Mesenchymal stem cell (in vitro differentiated cells and primary cell): ENCODE measurements around the gene ADPRM.

ENCODE experiments used
- DNase-seq: peaks from one replicate; pipeline ENCODE4 v3.0.0-alpha.2; 2013
- H2AFZ ChIP-seq: one replicate; pipeline ENCODE4 v1.6.1; 2013; ENCODE audit warnings: low read depth, mild to moderate bottlenecking, control low read depth, inconsistent platforms, low read length, moderate library complexity
- H2AK5ac ChIP-seq: 2 replicates; pipeline ENCODE4 v1.6.1; 2013; ENCODE audit warnings: low read length, moderate library complexity, mild to moderate bottlenecking, inconsistent platforms; ENCODE audit not compliant: severe bottlenecking
- H2BK120ac ChIP-seq: one replicate; pipeline ENCODE4 v1.6.1; 2013; ENCODE audit warnings: low read depth, mild to moderate bottlenecking, inconsistent platforms, low read length, moderate library complexity
- H2BK12ac ChIP-seq, 2 experiments: one replicate each; pipeline ENCODE4 v1.6.1; 2013; ENCODE audit warnings: inconsistent platforms in 2 of 2, low read length in 2 of 2, mild to moderate bottlenecking in 2 of 2, moderate library complexity in 2 of 2, control low read depth in 1 of 2
- H2BK15ac ChIP-seq: one replicate; pipeline ENCODE4 v1.6.1; 2013; ENCODE audit warnings: mild to moderate bottlenecking, low read depth, inconsistent platforms; ENCODE audit not compliant: poor library complexity, severe bottlenecking
- H2BK5ac ChIP-seq: 2 replicates; pipeline ENCODE4 v1.6.1; 2013; ENCODE audit warnings: low read depth, mild to moderate bottlenecking, low read length, control low read depth, inconsistent platforms; ENCODE audit not compliant: poor library complexity, severe bottlenecking
- H3K14ac ChIP-seq, 2 experiments: one replicate each; pipeline ENCODE4 v1.6.1; 2013; ENCODE audit warnings: inconsistent platforms in 2 of 2, low read length in 2 of 2, control low read depth in 1 of 2, mild to moderate bottlenecking in 1 of 2, moderate library complexity in 1 of 2
- H3K18ac ChIP-seq, 2 experiments: one replicate each; pipeline ENCODE4 v1.6.1; 2013; ENCODE audit warnings: inconsistent platforms in 2 of 2, low read length in 2 of 2, control low read depth in 1 of 2, low read depth in 1 of 2, mild to moderate bottlenecking in 1 of 2
- H3K23ac ChIP-seq, 2 experiments: one replicate each; pipeline ENCODE4 v1.6.1; 2013; ENCODE audit warnings: inconsistent platforms in 2 of 2, low read length in 2 of 2, mild to moderate bottlenecking in 2 of 2, moderate library complexity in 2 of 2, control low read depth in 1 of 2
- H3K27ac ChIP-seq: 2 replicates; pipeline ENCODE4 v1.5.1; 2013; ENCODE audit warnings: mild to moderate bottlenecking, moderate library complexity, low read length, control low read depth, inconsistent platforms; ENCODE audit not compliant: poor library complexity, severe bottlenecking
- H3K27me3 ChIP-seq, 2 experiments: 2 replicates each; pipeline versions ENCODE4 v1.6.1 to v1.7.0; 2013; ENCODE audit warnings: low read length in 2 of 2, mild to moderate bottlenecking in 2 of 2, moderate library complexity in 2 of 2, control low read depth in 1 of 2, inconsistent platforms in 1 of 2; ENCODE audit not compliant: control insufficient read depth in 1 of 2, insufficient read depth in 1 of 2
- H3K36me3 ChIP-seq, 2 experiments: 2 replicates each; pipeline versions ENCODE4 v1.6.1 to v1.7.0; 2013; ENCODE audit warnings: low read length in 2 of 2, control low read depth in 1 of 2, inconsistent platforms in 1 of 2, low read depth in 1 of 2, mild to moderate bottlenecking in 1 of 2; ENCODE audit not compliant: insufficient read depth in 2 of 2, control insufficient read depth in 1 of 2
- H3K4ac ChIP-seq, 2 experiments: one replicate each; pipeline ENCODE4 v1.6.1; 2013; ENCODE audit warnings: inconsistent platforms in 2 of 2, low read length in 2 of 2, mild to moderate bottlenecking in 2 of 2, moderate library complexity in 2 of 2, control low read depth in 1 of 2, low read depth in 1 of 2
- H3K4me1 ChIP-seq: 2 replicates; pipeline ENCODE4 v1.6.1; 2013; ENCODE audit warnings: low read depth, low read length, control low read depth; ENCODE audit not compliant: control insufficient read depth, insufficient read depth
- H3K4me2 ChIP-seq: 2 replicates; pipeline ENCODE4 v1.6.1; 2013; ENCODE audit warnings: low read length, mild to moderate bottlenecking, inconsistent platforms; ENCODE audit not compliant: poor library complexity, severe bottlenecking
- H3K4me3 ChIP-seq, 2 experiments: 2 replicates each; pipeline versions ENCODE4 v1.5.1 to v1.7.0; 2013; ENCODE audit warnings: low read length in 2 of 2, mild to moderate bottlenecking in 2 of 2, control low read depth in 1 of 2, low read depth in 1 of 2; ENCODE audit not compliant: insufficient read depth in 1 of 2
- H3K79me1 ChIP-seq: replicated peaks from 2 replicates; pipeline ENCODE4 v1.6.1; 2013; ENCODE audit warnings: mild to moderate bottlenecking, control low read depth, low read length, inconsistent platforms; ENCODE audit not compliant: poor library complexity, severe bottlenecking
- H3K9ac ChIP-seq: 2 replicates; pipeline ENCODE4 v1.7.0; 2013; ENCODE audit warnings: mild to moderate bottlenecking, low read length, moderate library complexity
- H3K9me3 ChIP-seq: 2 replicates; pipeline ENCODE4 v1.7.0; 2013; ENCODE audit warnings: mild to moderate bottlenecking, low read length; ENCODE audit not compliant: control insufficient read depth
- H4K8ac ChIP-seq: one replicate; pipeline ENCODE4 v1.6.1; 2013; ENCODE audit warnings: inconsistent platforms, mild to moderate bottlenecking, low read length, moderate library complexity
- H4K91ac ChIP-seq: one replicate; pipeline ENCODE4 v1.6.1; 2013; ENCODE audit warnings: mild to moderate bottlenecking, low read length, inconsistent platforms
- WGBS: methylation state at CpG from one replicate; pipeline ENCODE4 v1.1.7; 2013; ENCODE audit warnings: mixed read lengths; 5-methylcytosine and 5-hydroxymethylcytosine counted together

The ADPRM gene

DNA sequence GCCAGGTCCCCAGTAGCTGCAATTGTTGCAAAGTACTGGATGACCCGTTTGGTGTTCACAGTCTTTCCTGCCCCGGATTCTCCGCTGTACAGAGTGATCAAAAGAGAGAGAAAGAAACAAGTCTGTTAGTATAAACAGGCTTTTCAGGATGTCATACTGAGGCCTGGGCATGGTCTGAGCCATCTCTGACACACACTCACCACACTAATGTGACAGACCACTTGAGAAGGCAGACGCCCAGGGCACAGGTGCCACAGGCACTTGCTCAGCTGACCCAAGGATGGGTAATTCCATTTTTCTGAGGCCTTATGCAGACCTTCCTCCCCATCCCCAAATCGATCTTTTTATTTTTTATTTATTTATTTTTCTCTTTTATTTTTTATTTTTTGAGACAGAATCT, 47.8 kb upstream of the ADPRM start:
- Histone ChIP-seq H2BK5ac (no peak overlapping the region), H3K9me3 (no peaks in the 10 kb centered on the region), H2AFZ (no peak overlapping the region), H3K4ac (no peak overlapping the region), H3K79me1 (no peaks in the 10 kb centered on the region), H2BK120ac (no peak overlapping the region), H2AK5ac (no peak overlapping the region), H3K9ac (no peak overlapping the region), H3K18ac (no peak overlapping the region), H2BK12ac (no peak overlapping the region), H3K4me2 (no peak overlapping the region), H4K91ac (no peak overlapping the region), H3K4me1 (peaks cover 2% of the 10 kb centered on the region), H3K14ac (no peak overlapping the region), H3K36me3 (peaks cover 0 to 2% of the 10 kb centered on the region in 2 experiments), H3K23ac (no peak overlapping the region), H2BK15ac (no peak overlapping the region), H3K27ac (no peak overlapping the region), H3K27me3 (peaks cover 0 to 3% of the 10 kb centered on the region in 2 experiments), H4K8ac (no peak overlapping the region), H3K4me3 (no peak overlapping the region)
- DNase-seq: no peak
- WGBS: 84% methylated on average over 4 of the region's 5 CpGs

DNA sequence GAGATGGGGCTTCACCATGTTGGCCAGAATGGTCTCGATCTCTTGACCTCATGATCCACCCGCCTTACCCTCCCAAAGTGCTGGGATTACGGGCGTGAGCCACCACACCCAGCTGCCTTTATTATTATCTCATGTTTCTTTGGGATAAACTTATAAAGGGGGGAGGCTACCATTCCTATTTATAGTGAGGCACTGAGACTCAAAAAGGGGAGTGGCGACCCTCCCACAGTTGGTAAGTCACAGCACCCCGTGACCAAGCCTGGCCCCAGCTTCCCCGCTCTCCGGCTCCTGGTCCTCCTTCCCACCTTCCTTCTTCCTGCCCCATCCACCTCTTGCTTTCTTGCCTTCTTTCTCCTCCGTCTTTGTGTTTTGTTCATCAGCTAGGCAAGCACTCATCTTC, 45.5 kb upstream of the ADPRM start:
- Histone ChIP-seq H4K8ac (no peak overlapping the region), H2BK12ac (no peak overlapping the region), H3K4ac (no peak overlapping the region), H3K18ac (no peak overlapping the region), H3K9me3 (no peaks in the 10 kb centered on the region), H3K4me3 (no peak overlapping the region), H3K79me1 (no peaks in the 10 kb centered on the region), H3K23ac (no peak overlapping the region), H2BK15ac (no peak overlapping the region), H2AFZ (no peak overlapping the region), H4K91ac (no peak overlapping the region), H3K4me2 (no peak overlapping the region), H3K27ac (no peak overlapping the region), H3K27me3 (peaks cover 0 to 3% of the 10 kb centered on the region in 2 experiments), H3K36me3 (peaks cover 0 to 3% of the 10 kb centered on the region in 2 experiments), H2BK120ac (no peak overlapping the region), H2AK5ac (no peak overlapping the region), H2BK5ac (no peak overlapping the region), H3K9ac (no peak overlapping the region), H3K14ac (no peak overlapping the region), H3K4me1 (peaks cover 2% of the 10 kb centered on the region)
- WGBS: 65% methylated on average over 8 of the region's 9 CpGs
- DNase-seq: no peak

DNA sequence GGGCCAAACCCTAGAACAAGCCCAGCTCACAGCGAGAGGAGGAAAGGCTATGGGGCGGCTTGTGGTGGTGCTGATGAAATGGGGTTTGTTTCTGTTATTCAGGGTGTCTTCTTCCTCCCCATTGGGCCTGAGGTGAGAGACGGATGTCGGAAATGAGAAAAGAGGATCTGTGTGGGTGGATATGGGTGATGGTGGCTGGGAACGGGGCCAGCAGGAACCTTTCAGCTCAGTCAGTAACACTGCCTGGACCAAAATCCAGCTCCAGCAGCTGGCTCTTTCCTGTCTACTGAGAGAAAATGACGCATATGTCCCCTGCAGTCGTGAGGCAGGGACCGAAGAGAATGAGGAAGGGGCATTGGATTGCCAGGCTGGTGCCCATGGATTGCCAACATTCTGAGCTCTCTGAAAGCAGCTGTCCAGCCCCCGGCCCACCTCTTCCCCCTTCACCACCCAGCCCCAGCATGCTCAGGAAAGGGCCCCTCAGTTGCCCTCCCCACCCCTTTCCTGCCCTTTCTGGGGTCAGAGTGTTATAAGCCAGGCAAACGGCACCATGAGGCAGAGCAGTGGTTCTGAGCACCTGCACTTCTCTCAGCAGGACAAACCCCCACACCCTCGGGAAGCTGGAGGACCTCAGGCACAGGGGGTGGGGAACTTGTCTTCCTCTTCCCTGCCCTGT, 44.3 kb upstream of the ADPRM start:
- Histone ChIP-seq H3K18ac (no peak overlapping the region), H2BK120ac (no peak overlapping the region), H3K4ac (no peak overlapping the region), H2AK5ac (no peak overlapping the region), H3K4me3 (no peak overlapping the region), H3K36me3 (peaks cover 0 to 3% of the 10 kb centered on the region in 2 experiments), H3K9ac (no peak overlapping the region), H3K14ac (no peak overlapping the region), H2BK5ac (no peak overlapping the region), H2BK15ac (no peak overlapping the region), H3K4me2 (no peak overlapping the region), H3K23ac (no peak overlapping the region), H2AFZ (no peak overlapping the region), H3K27me3 (peaks cover 0 to 3% of the 10 kb centered on the region in 2 experiments), H4K8ac (no peak overlapping the region), H3K9me3 (no peaks in the 10 kb centered on the region), H3K4me1 (peaks cover 2% of the 10 kb centered on the region), H3K79me1 (no peaks in the 10 kb centered on the region), H4K91ac (no peak overlapping the region), H2BK12ac (no peak overlapping the region), H3K27ac (no peak overlapping the region)
- DNase-seq: no peak
- 92% methylated on average over 11 of the region's 11 CpGs for WGBS

DNA sequence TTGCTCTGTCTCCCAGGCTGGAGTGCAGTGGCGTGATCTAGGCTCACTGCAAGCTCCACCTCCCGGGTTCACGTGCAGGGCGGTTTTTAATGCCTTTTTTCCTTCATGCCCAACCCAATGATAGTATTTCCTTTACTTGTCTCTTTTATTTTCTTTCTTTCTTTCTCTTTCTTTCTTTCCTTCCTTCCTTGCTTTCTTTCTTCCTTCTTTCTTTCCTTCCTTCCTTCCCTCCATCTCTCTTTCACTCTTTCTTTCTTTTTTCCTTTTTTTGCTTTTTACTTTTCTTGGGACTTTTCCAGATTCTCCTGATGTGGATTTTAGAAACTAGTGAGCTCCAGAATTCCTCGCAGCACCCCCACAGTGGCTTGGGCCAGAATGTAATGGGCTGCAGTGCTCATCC, 43.4 kb upstream of the ADPRM start:
- Histone ChIP-seq H3K4me2 (no peak overlapping the region), H2BK15ac (no peak overlapping the region), H2BK12ac (no peak overlapping the region), H3K27ac (no peak overlapping the region), H3K36me3 (peaks cover 0 to 3% of the 10 kb centered on the region in 2 experiments), H3K4ac (no peak overlapping the region), H3K18ac (no peak overlapping the region), H4K91ac (no peak overlapping the region), H3K4me3 (no peak overlapping the region), H2BK5ac (no peak overlapping the region), H3K14ac (no peak overlapping the region), H2BK120ac (no peak overlapping the region), H4K8ac (no peak overlapping the region), H3K23ac (no peak overlapping the region), H3K79me1 (no peaks in the 10 kb centered on the region), H3K4me1 (peaks cover 2% of the 10 kb centered on the region), H3K9me3 (no peaks in the 10 kb centered on the region), H2AK5ac (no peak overlapping the region), H3K9ac (no peak overlapping the region), H2AFZ (no peak overlapping the region), H3K27me3 (peaks cover 0 to 3% of the 10 kb centered on the region in 2 experiments)
- WGBS: 82% methylated on average over 5 of the region's 5 CpGs
- DNase-seq: no peak
